Neural progenitor cell (in vitro differentiated cells): Measurements from ENCODE around the gene SLC5A3. TPM values are rescaled to one million over a fixed set of nuclear protein-coding genes. Genes with fewer than 3 reads are reported as not detected.

Experiments used
- DNase-seq: peaks from one replicate; pipeline ENCODE4 v3.0.0-alpha.2; 2016; ENCODE audit warnings: low spot score
- H2AFZ ChIP-seq: fragments of 200-600 bp; sonication (generic); replicated peaks from 2 replicates; pipeline ENCODE4 v1.6.1; 2016; ENCODE audit warnings: antibody characterized with exemption
- H3F3A ChIP-seq: fragments of 200-600 bp; sonication (generic); 2 replicates; pipeline ENCODE4 v1.6.1; 2016; ENCODE audit warnings: antibody characterized with exemption, low read depth
- H3K27ac ChIP-seq: fragments of 200-600 bp; sonication (generic); 2 replicates; pipeline ENCODE4 v1.5.1; 2016; ENCODE audit warnings: mild to moderate bottlenecking
- H3K27me3 ChIP-seq: fragments of 200-600 bp; sonication (generic); 2 replicates; pipeline ENCODE4 v1.6.1; 2016; ENCODE audit warnings: mild to moderate bottlenecking, moderate library complexity
- H3K36me3 ChIP-seq: fragments of 200-600 bp; sonication (generic); 2 replicates; pipeline ENCODE4 v1.5.1; 2016
- H3K4me1 ChIP-seq: fragments of 200-600 bp; sonication (generic); 2 replicates; pipeline ENCODE4 v1.6.1; 2016; ENCODE audit warnings: mixed run types
- H3K4me2 ChIP-seq: fragments of 200-600 bp; sonication (generic); 2 replicates; pipeline ENCODE4 v1.6.1; 2016
- H3K4me3 ChIP-seq: fragments of 200-600 bp; sonication (generic); 2 replicates; pipeline ENCODE4 v1.5.1; 2016
- H3K79me2 ChIP-seq: fragments of 200-600 bp; sonication (generic); 2 replicates; pipeline ENCODE4 v1.6.1; 2016; ENCODE audit warnings: low read depth
- H3K9ac ChIP-seq: fragments of 200-600 bp; sonication (generic); 2 replicates; pipeline ENCODE4 v1.6.1; 2016
- H3K9me3 ChIP-seq: fragments of 200-600 bp; sonication (generic); 2 replicates; pipeline ENCODE4 v1.5.1; 2016; ENCODE audit warnings: low read depth
- H4K20me1 ChIP-seq: fragments of 200-600 bp; sonication (generic); 2 replicates; pipeline ENCODE4 v1.6.1; 2016; ENCODE audit warnings: low read depth
- H3K27ac Mint-ChIP-seq: 3 replicates; pipeline ENCODE4 v1.8.0; 2021; ENCODE audit warnings: mixed read lengths
- H3K27me3 Mint-ChIP-seq: 2 replicates; pipeline ENCODE4 v1.8.0; 2022; ENCODE audit warnings: low read depth, mild to moderate bottlenecking, inconsistent platforms, moderate library complexity, mixed read lengths; ENCODE audit not compliant: insufficient read depth
- H3K36me3 Mint-ChIP-seq: 3 replicates; pipeline ENCODE4 v1.8.0; 2021; ENCODE audit warnings: mixed read lengths
- H3K4me1 Mint-ChIP-seq: 3 replicates; pipeline ENCODE4 v1.8.0; 2021; ENCODE audit warnings: mixed read lengths
- H3K4me3 Mint-ChIP-seq: 3 replicates; pipeline ENCODE4 v1.8.0; 2021; ENCODE audit warnings: mild to moderate bottlenecking, moderate library complexity, mixed read lengths
- H3K9me3 Mint-ChIP-seq: 3 replicates; pipeline ENCODE4 v1.8.0; 2020; ENCODE audit warnings: mixed read lengths
- EZH2 ChIP-seq: fragments of 200-600 bp; sonication (generic); IDR thresholded peaks from 2 replicates; pipeline ENCODE4 v1.6.1; 2017; ENCODE audit warnings: antibody characterized with exemption, mild to moderate bottlenecking, moderate library complexity
- EZH2phosphoT487 ChIP-seq: fragments of 200-600 bp; sonication (generic); IDR thresholded peaks from 2 replicates; pipeline ENCODE4 v1.6.1; 2017; ENCODE audit warnings: antibody characterized with exemption
- total RNA-seq: library from RNA; depleted of rRNA; stranded (reverse); fragments of >200 nt; gene quantifications from 2 replicates; pipeline ENCODE4 v1.2.3, GENCODE V29; 2015; ENCODE audit warnings: low replicate concordance
- TF ChIP-seq, protein P1 (sequence below): fragments of 200-600 bp; sonication (generic); IDR thresholded peaks from 2 replicates; pipeline ENCODE4 v1.5.1; 2017; ENCODE audit warnings: antibody characterized with exemption, mild to moderate bottlenecking

SLC5A3 gene
- total RNA-seq, 1 donor from 2014 or later: 44.3 TPM

DNA sequence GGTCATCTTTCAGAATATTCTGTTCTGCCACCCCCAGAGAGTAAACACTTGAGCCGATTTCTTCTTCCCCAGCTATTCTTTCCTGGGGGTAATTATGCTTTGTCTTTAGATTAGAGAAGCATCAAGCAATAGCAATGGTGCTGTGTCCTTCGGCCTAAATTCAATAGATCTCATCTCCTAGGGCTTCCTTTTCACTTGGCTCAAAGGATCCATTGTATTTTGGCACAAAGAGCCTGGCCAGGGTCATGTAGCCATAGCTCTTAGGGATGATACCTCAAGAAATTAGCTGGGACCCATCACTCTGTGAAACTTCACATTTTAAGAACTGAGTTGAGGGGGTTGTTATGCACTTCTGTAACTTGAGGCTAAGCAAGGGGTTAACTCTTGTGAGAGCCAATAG lies 27.0 kb downstream of the SLC5A3 start:
- H3K4me1 Mint-ChIP-seq: peaks cover 29% of the 10 kb centered on the region
- H3K27me3 Mint-ChIP-seq: peaks cover under 1% of the 10 kb centered on the region
- H3K9me3 Mint-ChIP-seq: peaks cover 9% of the 10 kb centered on the region
- H3K27ac Mint-ChIP-seq: no peak overlapping the region
- peaks cover 100% of the 10 kb centered on the region for H3K79me2 ChIP-seq
- H3F3A ChIP-seq: peaks cover 30% of the 10 kb centered on the region
- peaks cover 100% of the 10 kb centered on the region for H4K20me1 ChIP-seq
- no peaks in the 10 kb centered on the region for H3K36me3 ChIP-seq
- H3K27me3 ChIP-seq: no peaks in the 10 kb centered on the region
- H3K4me3 ChIP-seq: peak overlapping the region; percentile 30
- H3K36me3 Mint-ChIP-seq: peaks cover 81% of the 10 kb centered on the region
- peaks cover 60% of the 10 kb centered on the region for H3K4me1 ChIP-seq
- H3K4me2 ChIP-seq: peak overlapping the region; percentile 73
- no peaks in the 10 kb centered on the region for H3K9me3 ChIP-seq
- H2AFZ ChIP-seq: no peak overlapping the region
- H3K4me3 Mint-ChIP-seq: no peak overlapping the region
- peak; percentile 71 for DNase-seq
- no peak for TF ChIP-seq EZH2
- no peak for TF ChIP-seq EZH2phosphoT487
- TF ChIP-seq, protein P1, sequence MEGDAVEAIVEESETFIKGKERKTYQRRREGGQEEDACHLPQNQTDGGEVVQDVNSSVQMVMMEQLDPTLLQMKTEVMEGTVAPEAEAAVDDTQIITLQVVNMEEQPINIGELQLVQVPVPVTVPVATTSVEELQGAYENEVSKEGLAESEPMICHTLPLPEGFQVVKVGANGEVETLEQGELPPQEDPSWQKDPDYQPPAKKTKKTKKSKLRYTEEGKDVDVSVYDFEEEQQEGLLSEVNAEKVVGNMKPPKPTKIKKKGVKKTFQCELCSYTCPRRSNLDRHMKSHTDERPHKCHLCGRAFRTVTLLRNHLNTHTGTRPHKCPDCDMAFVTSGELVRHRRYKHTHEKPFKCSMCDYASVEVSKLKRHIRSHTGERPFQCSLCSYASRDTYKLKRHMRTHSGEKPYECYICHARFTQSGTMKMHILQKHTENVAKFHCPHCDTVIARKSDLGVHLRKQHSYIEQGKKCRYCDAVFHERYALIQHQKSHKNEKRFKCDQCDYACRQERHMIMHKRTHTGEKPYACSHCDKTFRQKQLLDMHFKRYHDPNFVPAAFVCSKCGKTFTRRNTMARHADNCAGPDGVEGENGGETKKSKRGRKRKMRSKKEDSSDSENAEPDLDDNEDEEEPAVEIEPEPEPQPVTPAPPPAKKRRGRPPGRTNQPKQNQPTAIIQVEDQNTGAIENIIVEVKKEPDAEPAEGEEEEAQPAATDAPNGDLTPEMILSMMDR: no peak
- H3K27ac ChIP-seq: peak overlapping the region; percentile 57
- H3K9ac ChIP-seq: no peak overlapping the region

DNA sequence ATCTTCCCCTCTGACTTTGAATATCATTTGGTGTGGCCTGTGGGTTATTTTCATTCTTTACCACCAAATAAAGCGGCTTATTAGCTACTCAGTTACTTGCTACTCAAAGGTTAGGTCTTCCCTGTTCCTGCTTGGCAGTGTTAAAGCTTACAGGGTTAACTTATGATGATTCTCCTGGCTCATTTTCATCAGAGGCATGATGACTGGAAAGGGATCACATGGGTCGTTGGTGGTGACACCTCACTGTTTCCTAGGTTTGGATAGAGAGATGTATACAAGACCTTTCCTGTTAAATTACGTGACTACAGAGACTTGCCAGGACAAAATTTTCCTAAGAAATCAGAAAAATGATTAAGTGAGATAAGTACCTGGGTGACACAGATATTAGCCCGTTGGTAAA lies 27.4 kb downstream of the SLC5A3 start:
- Histone ChIP-seq H3K4me2 (peak overlapping the region; percentile 73), H3K36me3 (no peaks in the 10 kb centered on the region), H3F3A (peaks cover 30% of the 10 kb centered on the region), H3K79me2 (peaks cover 100% of the 10 kb centered on the region), H3K9me3 (no peaks in the 10 kb centered on the region), H3K27ac (peak overlapping the region; percentile 16), H3K9ac (no peak overlapping the region), H3K4me1 (peaks cover 60% of the 10 kb centered on the region), H2AFZ (no peak overlapping the region), H3K4me3 (peak overlapping the region; percentile 30), H3K27me3 (no peaks in the 10 kb centered on the region), H4K20me1 (peaks cover 98% of the 10 kb centered on the region)
- no peaks in the 10 kb centered on the region for H3K27me3 Mint-ChIP-seq
- no peak overlapping the region for H3K27ac Mint-ChIP-seq
- H3K36me3 Mint-ChIP-seq: peaks cover 81% of the 10 kb centered on the region
- DNase-seq: no peak
- peaks cover 29% of the 10 kb centered on the region for H3K4me1 Mint-ChIP-seq
- H3K9me3 Mint-ChIP-seq: peaks cover 7% of the 10 kb centered on the region
- TF ChIP-seq, protein P1: no peak
- no peak for TF ChIP-seq EZH2phosphoT487
- TF ChIP-seq EZH2: no peak
- H3K4me3 Mint-ChIP-seq: peak overlapping the region; percentile 16

DNA sequence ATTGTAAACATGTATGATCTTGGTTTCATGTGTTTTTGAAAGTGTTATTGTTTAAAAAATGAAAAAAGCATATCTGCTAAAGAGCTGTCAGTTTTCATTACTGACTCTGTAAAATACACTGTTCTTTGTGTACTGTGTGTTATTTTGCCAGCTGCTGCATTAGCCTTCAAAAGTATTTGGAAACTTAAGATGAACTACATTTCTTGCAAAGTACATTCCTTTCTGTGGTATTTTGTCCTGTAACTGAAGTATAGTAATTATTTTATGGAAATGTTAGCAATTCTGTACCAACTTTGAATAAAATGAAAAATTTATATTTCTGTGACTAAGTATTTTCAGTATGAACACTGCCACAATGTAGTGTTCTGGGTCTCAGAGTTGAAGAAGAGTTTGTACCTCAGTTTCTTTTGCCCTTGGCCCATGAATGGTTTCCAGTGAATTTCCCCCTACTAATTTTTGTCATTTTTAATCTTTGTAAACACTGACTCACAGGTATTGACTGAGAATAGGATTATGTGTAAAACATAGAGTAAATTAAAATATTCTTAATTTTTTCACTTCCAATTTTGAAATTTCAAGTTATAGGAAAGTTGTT lies 32.7 kb downstream of the SLC5A3 start:
- Mint-ChIP-seq H3K4me1 (peaks cover 9% of the 10 kb centered on the region), H3K9me3 (peaks cover 22% of the 10 kb centered on the region), H3K4me3 (no peak overlapping the region), H3K36me3 (peaks cover 75% of the 10 kb centered on the region), H3K27me3 (peaks cover 2% of the 10 kb centered on the region), H3K27ac (no peak overlapping the region)
- Histone ChIP-seq H3K79me2 (peaks cover 100% of the 10 kb centered on the region), H3K27ac (no peak overlapping the region), H4K20me1 (peaks cover 96% of the 10 kb centered on the region), H2AFZ (no peak overlapping the region), H3K4me1 (peaks cover 51% of the 10 kb centered on the region), H3K4me3 (no peak overlapping the region), H3K4me2 (no peak overlapping the region), H3K9me3 (no peaks in the 10 kb centered on the region), H3F3A (peaks cover 5% of the 10 kb centered on the region), H3K36me3 (no peaks in the 10 kb centered on the region), H3K27me3 (no peaks in the 10 kb centered on the region), H3K9ac (no peak overlapping the region)
- TF ChIP-seq, protein P1: no peak
- no peak for TF ChIP-seq EZH2
- DNase-seq: no peak
